ENCODE measurements around the gene LIPM. TPM values are rescaled to one million over a fixed set of nuclear protein-coding genes. Genes with fewer than 3 reads are reported as not detected.

The LIPM gene
- total and polyA plus RNA-seq, 2 experiments from 2014 or later, result not detected

GRCh38 chr10:88858491-88858890 lies 56.0 kb downstream of the LIPM start:
- H3K9me3 ChIP-seq (ENCODE audit: low read depth), result no peaks in the 10 kb centered on the region
- no peak overlapping the region for H3K4me3 ChIP-seq
- H2AFZ ChIP-seq, result no peak overlapping the region
- H3K27me3 ChIP-seq (replicated peaks; ENCODE audit: insufficient read depth), result no peaks in the 10 kb centered on the region
- no peaks in the 10 kb centered on the region for H4K20me1 ChIP-seq (ENCODE audit: insufficient read depth)
- DNase-seq, result no peak
- no peak overlapping the region for H3K4me2 ChIP-seq (ENCODE audit: unreplicated experiment)
- no peak overlapping the region for H3K9ac ChIP-seq
- H3K27ac ChIP-seq, result no peak overlapping the region
- 86 to 89% methylated on average over 2 of the region's 2 CpGs for WGBS, 2 experiments (ENCODE audit: low coverage in 1 of 2, low lambda C conversion rate in 2 of 2, missing lambda C conversion rate in 2 of 2)
- in situ Hi-C loops (cut with MboI), result no loop called here
- no peaks in the 10 kb centered on the region for H3K36me3 ChIP-seq (ENCODE audit: low read depth)
- no peak for TF ChIP-seq EZH2phosphoT487 (IDR thresholded peaks at IDR 0.05; ENCODE audit: insufficient read depth, low read depth)
- TF ChIP-seq EZH2 (IDR thresholded peaks at IDR 0.05; ENCODE audit: insufficient read depth, poor library complexity, severe bottlenecking), result no peak
- H3K79me2 ChIP-seq (ENCODE audit: insufficient read depth), result no peaks in the 10 kb centered on the region
- no peaks in the 10 kb centered on the region for H3F3A ChIP-seq (ENCODE audit: insufficient read depth)
- H3K9me2 ChIP-seq (ENCODE audit: insufficient read depth), result no peaks in the 10 kb centered on the region
- H3K4me1 ChIP-seq (ENCODE audit: insufficient read depth), result no peaks in the 10 kb centered on the region

GRCh38 chr10:88861036-88861435 lies 58.5 kb downstream of the LIPM start:
- Histone ChIP-seq H3K36me3 (ENCODE audit: low read depth) (no peaks in the 10 kb centered on the region), H2AFZ (no peak overlapping the region), H3F3A (ENCODE audit: insufficient read depth) (no peaks in the 10 kb centered on the region), H3K9me2 (ENCODE audit: insufficient read depth) (no peaks in the 10 kb centered on the region), H3K27ac (no peak overlapping the region), H3K27me3 (replicated peaks; ENCODE audit: insufficient read depth) (no peaks in the 10 kb centered on the region), H3K79me2 (ENCODE audit: insufficient read depth) (no peaks in the 10 kb centered on the region), H3K9ac (no peak overlapping the region), H3K9me3 (ENCODE audit: low read depth) (no peaks in the 10 kb centered on the region), H3K4me3 (no peak overlapping the region), H3K4me1 (ENCODE audit: insufficient read depth) (no peaks in the 10 kb centered on the region), H3K4me2 (ENCODE audit: unreplicated experiment) (no peak overlapping the region), H4K20me1 (ENCODE audit: insufficient read depth) (no peaks in the 10 kb centered on the region)
- TF ChIP-seq EZH2phosphoT487 (IDR thresholded peaks at IDR 0.05; ENCODE audit: insufficient read depth, low read depth), result no peak
- no peak for TF ChIP-seq EZH2 (IDR thresholded peaks at IDR 0.05; ENCODE audit: insufficient read depth, poor library complexity, severe bottlenecking)
- no peak for DNase-seq
- in situ Hi-C loops (cut with MboI), result no loop called here
- 48 to 50% methylated on average over 1 of the region's 1 CpG for WGBS, 2 experiments (ENCODE audit: low coverage in 1 of 2, low lambda C conversion rate in 2 of 2, missing lambda C conversion rate in 2 of 2)

DNA sequence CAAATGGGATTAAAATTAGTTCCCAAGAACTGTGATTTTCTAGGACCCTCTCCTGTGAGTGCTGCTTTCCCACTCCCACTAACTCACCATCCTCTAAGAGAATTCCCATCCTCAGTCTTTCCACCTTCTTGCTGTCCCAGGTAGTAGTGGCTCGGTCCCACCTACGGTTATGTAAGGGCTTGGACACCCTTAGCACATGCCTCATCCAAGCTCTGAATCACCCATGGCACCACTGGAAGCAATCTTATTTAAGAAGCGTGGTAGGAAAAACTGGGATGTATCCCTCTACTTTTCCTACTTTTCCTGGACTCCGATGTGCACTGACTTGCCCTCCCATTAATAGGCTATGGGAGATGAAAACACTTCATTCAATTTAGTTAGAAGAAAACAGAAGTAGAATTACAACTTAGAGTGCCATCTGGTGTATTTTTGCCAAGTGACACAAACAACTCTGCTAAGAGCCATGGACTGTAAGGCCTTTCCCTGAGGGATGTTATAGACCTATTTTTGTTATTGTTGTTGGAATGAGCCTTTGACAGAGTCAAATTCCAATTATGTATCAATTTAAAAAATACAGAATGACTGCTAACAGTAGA lies 62.8 kb downstream of the LIPM start:
- no peaks in the 10 kb centered on the region for H3K4me1 ChIP-seq (ENCODE audit: insufficient read depth)
- H3K9me3 ChIP-seq (ENCODE audit: low read depth), result no peaks in the 10 kb centered on the region
- H3F3A ChIP-seq (ENCODE audit: insufficient read depth), result no peaks in the 10 kb centered on the region
- H4K20me1 ChIP-seq (ENCODE audit: insufficient read depth), result no peaks in the 10 kb centered on the region
- DNase-seq, result peak; percentile 12
- H3K9ac ChIP-seq, result no peak overlapping the region
- H3K4me3 ChIP-seq, result no peak overlapping the region
- H2AFZ ChIP-seq, result no peak overlapping the region
- H3K9me2 ChIP-seq (ENCODE audit: insufficient read depth), result no peaks in the 10 kb centered on the region
- H3K27me3 ChIP-seq (replicated peaks; ENCODE audit: insufficient read depth), result no peaks in the 10 kb centered on the region
- TF ChIP-seq EZH2phosphoT487 (IDR thresholded peaks at IDR 0.05; ENCODE audit: insufficient read depth, low read depth), result no peak
- no peak for TF ChIP-seq EZH2 (IDR thresholded peaks at IDR 0.05; ENCODE audit: insufficient read depth, poor library complexity, severe bottlenecking)
- H3K79me2 ChIP-seq (ENCODE audit: insufficient read depth), result no peaks in the 10 kb centered on the region
- no peak overlapping the region for H3K27ac ChIP-seq
- no peaks in the 10 kb centered on the region for H3K36me3 ChIP-seq (ENCODE audit: low read depth)
- 94 to 95% methylated on average over 4 of the region's 4 CpGs for WGBS, 2 experiments (ENCODE audit: low coverage in 1 of 2, low lambda C conversion rate in 2 of 2, missing lambda C conversion rate in 2 of 2)
- no peak overlapping the region for H3K4me2 ChIP-seq (ENCODE audit: unreplicated experiment)
- in situ Hi-C loops (cut with MboI), result no loop called here

DNA sequence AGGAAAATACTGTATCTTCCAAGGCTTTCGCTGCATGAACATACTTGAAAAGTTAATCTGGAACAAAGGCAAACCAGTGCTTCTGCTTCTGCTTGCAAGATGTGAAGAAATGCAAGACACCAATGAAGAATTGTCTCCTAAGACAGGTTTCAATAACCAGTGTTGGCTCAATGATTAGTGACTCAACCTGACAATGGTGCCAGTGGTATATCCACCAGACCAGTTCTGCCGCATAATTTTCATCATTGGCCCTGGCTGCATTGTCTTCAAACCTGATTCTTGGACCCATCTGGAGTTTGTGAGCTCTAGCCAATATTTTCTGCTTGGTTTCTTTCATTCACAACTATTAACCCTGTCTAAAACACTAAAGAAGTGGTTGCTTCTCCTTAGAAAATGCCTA lies 63.9 kb downstream of the LIPM start:
- Histone ChIP-seq H2AFZ (no peak overlapping the region), H4K20me1 (ENCODE audit: insufficient read depth) (no peaks in the 10 kb centered on the region), H3K9ac (no peak overlapping the region), H3K4me1 (ENCODE audit: insufficient read depth) (no peaks in the 10 kb centered on the region), H3K4me2 (ENCODE audit: unreplicated experiment) (no peak overlapping the region), H3K79me2 (ENCODE audit: insufficient read depth) (no peaks in the 10 kb centered on the region), H3K27me3 (replicated peaks; ENCODE audit: insufficient read depth) (no peaks in the 10 kb centered on the region), H3K36me3 (ENCODE audit: low read depth) (no peaks in the 10 kb centered on the region), H3K4me3 (no peak overlapping the region), H3K27ac (no peak overlapping the region), H3F3A (ENCODE audit: insufficient read depth) (no peaks in the 10 kb centered on the region), H3K9me3 (ENCODE audit: low read depth) (no peaks in the 10 kb centered on the region), H3K9me2 (ENCODE audit: insufficient read depth) (no peaks in the 10 kb centered on the region)
- no peak for DNase-seq
- in situ Hi-C loops (cut with MboI), result no loop called here
- no peak for TF ChIP-seq EZH2 (IDR thresholded peaks at IDR 0.05; ENCODE audit: insufficient read depth, poor library complexity, severe bottlenecking)
- TF ChIP-seq EZH2phosphoT487 (IDR thresholded peaks at IDR 0.05; ENCODE audit: insufficient read depth, low read depth), result no peak
- 78 to 80% methylated on average over 2 of the region's 2 CpGs for WGBS, 2 experiments (ENCODE audit: low coverage in 1 of 2, low lambda C conversion rate in 2 of 2, missing lambda C conversion rate in 2 of 2)

DNA sequence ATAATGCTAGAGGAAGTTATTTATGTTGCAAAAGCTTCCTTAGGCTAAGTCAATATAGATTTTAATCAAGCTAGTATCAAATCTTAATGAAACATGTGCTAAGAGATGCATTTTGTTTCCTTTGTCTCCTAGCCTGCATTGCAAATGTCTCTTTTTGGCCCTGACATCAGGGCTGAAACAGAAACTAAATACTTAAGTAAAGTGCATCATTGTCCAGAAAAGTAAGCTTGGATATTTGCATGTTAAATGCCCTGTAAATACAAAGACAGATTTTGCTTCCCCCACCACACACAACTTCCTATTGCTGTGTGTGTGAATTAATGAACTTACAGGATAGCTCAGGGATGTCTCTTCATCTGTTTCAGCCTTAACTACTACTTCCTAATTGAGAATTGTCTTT lies 67.6 kb downstream of the LIPM start:
- Histone ChIP-seq H3K36me3 (ENCODE audit: low read depth) (no peaks in the 10 kb centered on the region), H3K27me3 (replicated peaks; ENCODE audit: insufficient read depth) (no peaks in the 10 kb centered on the region), H3K79me2 (ENCODE audit: insufficient read depth) (no peaks in the 10 kb centered on the region), H3K4me3 (no peak overlapping the region), H4K20me1 (ENCODE audit: insufficient read depth) (no peaks in the 10 kb centered on the region), H3K9ac (no peak overlapping the region), H3F3A (ENCODE audit: insufficient read depth) (peaks cover 4% of the 10 kb centered on the region; the same call in 1 of the 2 replicates), H3K4me1 (ENCODE audit: insufficient read depth) (peaks cover 12% of the 10 kb centered on the region), H3K9me2 (ENCODE audit: insufficient read depth) (no peaks in the 10 kb centered on the region), H3K27ac (no peak overlapping the region), H3K9me3 (ENCODE audit: low read depth) (no peaks in the 10 kb centered on the region), H3K4me2 (ENCODE audit: unreplicated experiment) (no peak overlapping the region), H2AFZ (no peak overlapping the region)
- DNase-seq, result no peak
- in situ Hi-C loops (cut with MboI), result no loop called here
- no peak for TF ChIP-seq EZH2 (IDR thresholded peaks at IDR 0.05; ENCODE audit: insufficient read depth, poor library complexity, severe bottlenecking)

Other genes with a start within 250 kb of the LIPM start
- 15.3 and 23.1 TPM in 2 replicates for gene RNLS, start 219.4 kb upstream of the LIPM start, total RNA-seq (2014; rRNA removed; shearing (Covaris generic))
- 9.3 and 11.5 TPM in 2 replicates for gene RNLS, start 219.4 kb upstream of the LIPM start, polyA plus RNA-seq (2016; fragmentation: Nextera tagmentation; extraction: Ambion mirVana)
- gene LIPJ, start 216.0 kb upstream of the LIPM start, total RNA-seq (2014; rRNA removed; shearing (Covaris generic)), result not detected in 2 replicates
- gene LIPJ, start 216.0 kb upstream of the LIPM start, polyA plus RNA-seq (2016; fragmentation: Nextera tagmentation; extraction: Ambion mirVana), result 0.18 TPM in 1 of 2 replicates, not detected in the other
- gene LIPF, start 138.3 kb upstream of the LIPM start, total RNA-seq (2014; rRNA removed; shearing (Covaris generic)), result not detected in 2 replicates
- gene LIPF, start 138.3 kb upstream of the LIPM start, polyA plus RNA-seq (2016; fragmentation: Nextera tagmentation; extraction: Ambion mirVana), result not detected in 2 replicates
- not detected in 2 replicates for gene LIPK, start 96.5 kb upstream of the LIPM start, total RNA-seq (2014; rRNA removed; shearing (Covaris generic))
- gene LIPK, start 96.5 kb upstream of the LIPM start, polyA plus RNA-seq (2016; fragmentation: Nextera tagmentation; extraction: Ambion mirVana), result not detected in 2 replicates
- not detected in 2 replicates for gene LIPN, start 42.7 kb upstream of the LIPM start, total RNA-seq (2014; rRNA removed; shearing (Covaris generic))
- gene LIPN, start 42.7 kb upstream of the LIPM start, polyA plus RNA-seq (2016; fragmentation: Nextera tagmentation; extraction: Ambion mirVana), result not detected in 2 replicates
- 0.22 TPM in 1 of 2 replicates, not detected in the other for gene ANKRD22, start 49.1 kb downstream of the LIPM start, total RNA-seq (2014; rRNA removed; shearing (Covaris generic))
- gene ANKRD22, start 49.1 kb downstream of the LIPM start, polyA plus RNA-seq (2016; fragmentation: Nextera tagmentation; extraction: Ambion mirVana), result not detected in 2 replicates
- 22.4 and 23.9 TPM in 2 replicates for gene STAMBPL1, start 77.5 kb downstream of the LIPM start, total RNA-seq (2014; rRNA removed; shearing (Covaris generic))
- 13.3 and 15.1 TPM in 2 replicates for gene STAMBPL1, start 77.5 kb downstream of the LIPM start, polyA plus RNA-seq (2016; fragmentation: Nextera tagmentation; extraction: Ambion mirVana)
- 161 and 164 TPM in 2 replicates for gene ACTA2, start 150.0 kb downstream of the LIPM start, total RNA-seq (2014; rRNA removed; shearing (Covaris generic))
- 249 and 262 TPM in 2 replicates for gene ACTA2, start 150.0 kb downstream of the LIPM start, polyA plus RNA-seq (2016; fragmentation: Nextera tagmentation; extraction: Ambion mirVana)
- gene FAS, start 188.1 kb downstream of the LIPM start, total RNA-seq (2014; rRNA removed; shearing (Covaris generic)), result 69.0 and 77.8 TPM in 2 replicates
- 54.5 and 55.4 TPM in 2 replicates for gene FAS, start 188.1 kb downstream of the LIPM start, polyA plus RNA-seq (2016; fragmentation: Nextera tagmentation; extraction: Ambion mirVana)

Data from GM23248 (cell line).